IPS DF 4.7 (cell line): Measurements from ENCODE around the gene RASL11A.
"Not testable (repeated sequence)": the region's sequence is repeated elsewhere in the genome, so short reads cannot be mapped to it uniquely, and the experiment has no call there.

Experiments
- DNase-seq: peaks from one replicate; pipeline ENCODE4 v3.0.0-alpha.2; 2013; ENCODE audit warnings: low spot score; ENCODE audit errors: extremely low read depth

Gene RASL11A

DNA sequence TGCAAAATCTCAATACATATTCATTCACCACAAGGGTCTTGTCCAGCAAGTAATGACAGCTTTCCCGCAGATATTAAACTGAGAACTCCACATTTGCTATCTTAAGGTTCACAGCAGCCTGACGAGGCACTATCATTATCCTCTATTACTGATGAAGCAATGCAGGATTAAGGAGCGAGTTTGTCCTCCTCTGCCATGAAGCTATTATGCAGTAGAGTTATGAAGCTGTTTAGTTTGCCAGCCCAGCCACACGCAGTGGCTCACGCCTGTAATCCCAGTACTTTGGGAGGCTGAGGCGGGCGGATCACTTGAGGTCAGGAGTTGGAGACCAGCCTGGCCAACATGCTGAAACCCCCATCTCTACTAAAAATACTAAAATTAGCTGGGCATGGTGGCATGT, 29.8 kb downstream of the RASL11A start:
- not testable (repeated sequence) for DNase-seq

DNA sequence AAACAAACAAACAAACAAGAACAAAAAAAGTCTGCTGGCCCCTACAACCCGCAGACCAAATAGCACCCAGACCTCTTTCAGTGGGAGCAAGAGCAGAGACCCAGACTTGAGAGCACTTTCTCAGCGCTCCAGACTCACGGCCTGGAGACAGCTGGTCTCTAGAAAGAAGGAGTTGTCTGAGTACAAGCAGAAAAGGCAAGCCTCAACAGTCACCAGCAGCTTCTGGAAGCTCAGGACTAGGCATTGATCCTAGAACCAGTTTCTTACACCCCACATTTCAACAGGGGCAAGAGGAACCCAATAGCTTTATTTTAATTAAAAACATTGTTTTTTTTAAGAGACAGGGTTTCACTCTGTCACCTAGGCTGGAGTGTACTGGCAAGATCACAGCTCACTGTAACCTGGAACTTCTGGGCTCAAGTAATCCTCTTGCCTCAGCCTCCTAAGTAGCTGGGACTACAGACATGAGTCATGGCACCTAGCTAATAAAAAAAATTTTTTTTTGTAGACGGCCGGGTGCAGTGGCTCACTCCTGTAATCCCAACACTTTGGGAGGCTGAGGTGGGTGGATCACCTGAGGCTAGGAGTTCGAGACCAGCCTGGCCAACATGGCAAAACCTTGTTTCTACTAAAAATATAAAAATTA, 30.4 kb downstream of the RASL11A start:
- no peak for DNase-seq

DNA sequence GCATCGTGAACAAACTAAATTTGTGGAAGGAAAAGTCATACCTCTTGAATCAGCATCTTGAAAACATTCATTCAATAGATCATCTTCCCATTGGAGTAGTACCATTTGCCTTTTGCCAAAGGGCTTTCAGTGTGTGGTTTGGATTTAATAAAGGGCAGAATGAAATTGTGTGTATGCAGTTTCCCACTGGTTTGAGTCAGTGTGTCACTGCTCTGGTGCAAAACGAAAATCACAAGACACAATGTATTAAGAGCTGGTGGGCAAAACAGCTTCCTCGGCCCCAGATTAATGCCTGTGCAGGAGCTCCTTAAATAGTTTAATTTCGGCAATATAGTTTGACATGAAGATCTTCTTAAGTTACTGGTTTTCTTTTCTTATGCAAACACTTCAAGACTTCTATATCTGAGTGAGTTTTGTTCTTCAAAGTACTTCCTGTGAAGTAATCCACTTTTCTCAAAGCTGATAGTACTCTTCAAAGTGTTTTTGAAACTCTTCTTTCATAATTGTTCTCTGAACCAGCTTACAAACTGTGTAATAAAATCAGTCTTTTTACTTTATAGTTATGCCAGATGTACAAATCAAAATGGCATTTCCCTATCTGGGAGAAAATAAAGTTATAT, 32.1 kb downstream of the RASL11A start:
- no peak for DNase-seq

DNA sequence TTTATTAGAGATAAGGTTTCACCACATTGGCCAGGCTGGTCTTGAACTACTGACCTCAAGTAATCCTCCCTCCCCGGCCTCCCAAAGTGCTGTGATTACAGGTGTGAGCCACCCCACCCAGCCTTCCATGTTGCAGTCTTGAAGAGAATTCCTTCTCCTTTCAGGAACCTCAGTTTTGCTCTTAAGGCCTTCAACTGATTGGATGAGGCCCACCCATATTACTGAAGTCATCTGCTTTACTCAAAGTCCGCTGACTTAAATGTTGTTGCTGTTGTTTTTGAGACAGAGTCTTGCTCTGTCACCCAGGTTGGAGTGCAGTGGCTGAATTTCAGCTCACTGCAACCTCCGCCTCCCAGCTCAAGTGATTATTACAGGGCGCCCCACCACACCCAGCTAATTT, 33.5 kb downstream of the RASL11A start:
- no peak for DNase-seq

DNA sequence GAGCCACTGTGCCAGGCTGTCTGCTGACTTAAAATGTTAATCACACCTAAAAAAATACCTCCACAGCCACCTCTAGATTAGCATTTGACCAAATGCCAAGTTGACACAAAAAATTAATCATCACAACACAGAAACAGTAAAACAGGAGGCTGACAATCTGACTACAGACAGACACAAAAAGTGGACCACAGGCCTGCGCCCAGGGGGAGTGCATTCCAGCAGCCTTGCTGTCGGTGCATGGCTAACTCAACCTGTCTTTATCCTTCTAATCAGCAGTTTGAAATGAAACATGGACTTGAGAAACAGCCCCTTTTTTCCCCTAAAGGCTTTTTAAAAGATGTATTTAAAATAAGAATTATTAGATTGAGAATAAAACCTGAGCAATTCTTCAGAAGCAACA, 34.0 kb downstream of the RASL11A start:
- no peak for DNase-seq

DNA sequence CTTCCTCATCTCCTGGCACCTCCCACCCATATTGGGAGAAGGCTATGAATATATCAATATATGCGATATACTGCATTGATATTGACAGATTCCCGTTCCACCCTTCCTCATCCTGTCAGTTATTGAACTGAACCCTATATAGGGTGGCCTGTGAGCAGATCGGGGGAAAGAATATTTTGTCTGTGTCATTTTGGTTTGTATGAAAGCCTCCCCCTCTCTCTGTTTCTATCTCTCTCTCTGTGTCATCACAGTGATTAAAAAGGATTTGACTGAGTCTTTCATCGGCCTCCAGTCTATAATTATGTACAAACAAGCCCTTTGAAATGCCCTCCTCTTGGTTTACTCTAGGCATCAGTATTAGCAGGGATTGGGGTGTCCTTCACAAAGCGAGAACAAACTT, 35.7 kb downstream of the RASL11A start:
- DNase-seq: no peak

DNA sequence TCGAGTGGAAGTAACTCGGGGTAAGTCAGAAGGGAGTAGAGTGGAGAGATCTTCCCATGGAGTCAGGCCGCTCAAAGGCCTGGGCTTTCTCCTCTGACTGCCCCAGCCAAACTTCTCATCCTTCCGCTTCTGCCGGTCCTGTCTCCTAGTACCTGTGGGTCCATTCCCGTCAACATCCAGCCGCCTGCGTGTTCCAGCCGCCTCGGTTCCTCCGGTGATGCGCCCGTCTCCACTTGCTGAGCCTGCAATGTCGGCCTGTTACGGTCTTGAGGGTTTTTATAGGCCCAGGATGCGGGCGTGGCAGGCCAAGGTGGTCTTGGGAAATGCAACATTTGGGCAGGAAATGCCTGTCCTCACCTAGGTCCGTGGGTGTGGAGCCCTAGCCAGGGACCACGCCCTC, 38.3 kb downstream of the RASL11A start:
- DNase-seq: no peak

DNA sequence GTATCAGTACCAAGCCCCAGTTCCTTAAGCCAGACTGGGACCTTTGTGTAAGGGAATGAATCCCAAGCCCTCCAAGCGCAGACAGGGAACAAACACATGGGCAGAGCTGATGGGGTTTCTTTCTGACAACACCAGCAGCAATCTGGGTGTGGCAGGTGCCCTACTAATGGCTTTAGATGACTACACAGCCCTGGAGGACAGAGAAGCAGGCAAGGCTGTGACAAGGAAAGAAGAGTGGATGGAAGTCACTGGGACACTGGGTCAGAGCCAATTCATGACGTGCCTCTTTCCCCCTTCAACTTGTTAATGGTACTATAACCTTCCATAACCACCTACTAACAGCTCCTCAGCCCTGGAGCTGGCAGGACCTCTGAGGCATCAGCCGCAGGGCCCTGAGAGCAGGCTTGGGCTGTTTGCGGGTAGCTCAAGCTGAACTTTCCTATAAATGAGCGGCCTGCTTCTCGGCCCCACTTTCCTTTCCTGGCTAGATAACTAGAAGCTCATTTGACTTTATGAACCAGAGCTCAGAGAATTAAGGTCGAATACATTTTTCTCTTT, 38.9 kb downstream of the RASL11A start:
- no peak for DNase-seq

DNA sequence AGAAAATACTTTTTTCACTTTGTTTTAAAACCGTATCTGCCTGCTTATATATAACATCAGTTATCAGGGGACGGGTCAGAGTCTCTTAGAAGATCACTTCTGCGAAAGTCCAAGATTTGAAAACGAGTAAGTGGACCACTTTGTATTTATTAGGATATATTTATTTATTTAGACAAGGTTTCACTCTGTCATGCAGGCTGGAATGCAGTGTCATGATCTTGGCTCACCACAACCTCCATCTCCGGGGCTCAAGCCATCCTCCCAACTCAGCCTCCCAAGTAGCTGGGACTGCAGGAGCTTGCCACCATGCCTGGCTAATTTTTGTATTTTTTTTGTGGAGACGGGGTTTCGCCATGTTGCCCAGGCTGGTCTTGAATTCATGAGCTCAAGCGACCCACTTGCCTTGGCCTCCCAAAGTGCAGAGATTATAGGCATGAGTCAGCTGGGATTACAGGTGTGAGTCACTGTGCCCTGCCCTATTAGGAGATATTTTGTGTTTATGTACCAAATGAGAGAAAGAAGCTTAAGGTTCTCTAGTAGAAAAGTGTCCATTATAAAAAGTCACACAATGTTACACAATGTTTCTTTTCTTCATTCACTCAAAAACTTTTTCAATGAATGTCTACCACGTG, 39.5 kb downstream of the RASL11A start:
- DNase-seq: no peak

DNA sequence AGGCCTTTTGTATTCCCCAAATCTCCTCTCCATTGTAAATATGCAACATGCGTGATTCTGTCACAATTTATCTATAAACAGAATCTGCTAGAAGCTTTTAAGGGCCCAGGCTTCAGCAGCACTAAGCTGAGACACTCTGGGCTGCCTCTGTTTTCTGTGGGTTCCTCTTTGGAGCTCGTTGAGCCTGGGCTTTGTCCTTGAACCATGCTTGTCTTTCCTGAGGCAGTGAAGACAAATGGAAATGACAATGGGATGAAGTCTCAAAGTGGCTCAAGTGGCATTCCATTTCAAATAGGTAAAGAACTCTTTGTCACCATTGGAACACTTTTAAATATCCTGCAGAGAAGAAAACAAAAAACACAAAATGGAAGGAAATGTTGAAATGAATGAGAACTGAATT, 40.3 kb downstream of the RASL11A start:
- DNase-seq: no peak

DNA sequence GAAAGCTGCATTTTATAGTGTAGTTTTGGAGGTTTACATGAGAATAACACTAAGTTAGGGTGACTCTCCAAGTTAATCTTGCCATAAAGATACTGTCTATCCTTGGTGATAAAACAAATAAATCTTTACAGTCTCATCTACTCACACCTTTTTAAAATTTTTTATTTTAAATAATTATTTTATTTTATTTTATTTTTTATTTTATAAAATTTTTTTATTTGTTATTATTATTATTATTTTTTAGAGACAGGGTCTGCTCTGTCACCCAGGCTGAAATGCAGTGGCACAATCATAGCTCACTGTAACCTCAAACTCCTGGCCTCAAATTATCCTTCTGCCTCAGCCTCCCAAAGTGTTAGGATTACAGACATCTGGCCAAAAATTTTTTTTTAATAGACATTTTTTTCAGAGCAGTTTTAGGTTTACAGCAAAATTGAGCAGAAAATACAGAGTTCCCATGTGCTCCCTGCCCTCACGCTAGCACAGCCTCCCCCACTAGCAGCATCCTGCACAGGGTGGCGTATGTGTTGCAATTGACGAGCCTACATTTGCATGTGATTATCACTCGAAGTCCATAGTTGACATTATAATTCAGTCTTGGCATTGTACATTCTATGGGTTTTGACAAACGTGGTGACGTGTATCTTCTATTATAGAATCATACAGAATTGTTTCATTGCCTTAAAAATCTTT, 41.0 kb downstream of the RASL11A start:
- no peak for DNase-seq

DNA sequence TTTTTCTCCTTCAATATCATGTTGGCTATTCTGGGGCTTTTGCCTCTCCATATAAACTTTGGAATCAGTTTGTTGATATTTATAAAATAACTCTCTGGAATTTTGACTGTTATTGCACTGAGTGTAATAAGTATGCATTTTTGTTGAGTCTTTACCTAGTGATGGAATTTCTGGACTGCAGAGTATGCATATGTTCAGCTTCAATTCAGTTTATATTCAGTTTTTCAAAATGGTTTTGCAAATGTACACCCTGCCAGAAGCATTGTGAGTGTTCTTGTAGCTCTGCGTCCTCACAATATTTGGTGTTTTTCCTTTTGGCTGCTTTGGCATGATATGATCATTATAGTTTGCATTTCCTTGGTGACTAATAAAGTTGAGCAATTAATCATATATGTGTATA, 43.1 kb downstream of the RASL11A start:
- no peak for DNase-seq

DNA sequence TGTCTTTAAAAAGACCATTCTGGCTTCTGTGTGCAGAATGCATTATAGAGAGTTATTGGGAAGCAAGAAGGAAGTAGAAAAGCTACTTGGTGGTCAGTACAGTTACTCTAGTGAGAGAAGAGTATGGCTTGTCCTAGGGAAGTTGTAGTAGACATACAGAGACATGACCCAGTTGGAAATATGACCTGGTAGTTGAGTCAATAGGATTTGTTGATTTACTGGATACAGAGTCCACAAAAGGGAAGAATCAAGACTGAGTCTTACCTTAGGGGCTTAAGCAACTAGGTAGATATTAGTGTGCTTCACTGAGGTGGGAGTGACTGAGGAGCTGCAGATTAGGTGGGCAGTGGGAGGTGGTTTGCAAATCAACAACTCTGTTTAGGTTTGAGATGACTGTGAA, 48.8 kb downstream of the RASL11A start:
- no peak for DNase-seq

DNA sequence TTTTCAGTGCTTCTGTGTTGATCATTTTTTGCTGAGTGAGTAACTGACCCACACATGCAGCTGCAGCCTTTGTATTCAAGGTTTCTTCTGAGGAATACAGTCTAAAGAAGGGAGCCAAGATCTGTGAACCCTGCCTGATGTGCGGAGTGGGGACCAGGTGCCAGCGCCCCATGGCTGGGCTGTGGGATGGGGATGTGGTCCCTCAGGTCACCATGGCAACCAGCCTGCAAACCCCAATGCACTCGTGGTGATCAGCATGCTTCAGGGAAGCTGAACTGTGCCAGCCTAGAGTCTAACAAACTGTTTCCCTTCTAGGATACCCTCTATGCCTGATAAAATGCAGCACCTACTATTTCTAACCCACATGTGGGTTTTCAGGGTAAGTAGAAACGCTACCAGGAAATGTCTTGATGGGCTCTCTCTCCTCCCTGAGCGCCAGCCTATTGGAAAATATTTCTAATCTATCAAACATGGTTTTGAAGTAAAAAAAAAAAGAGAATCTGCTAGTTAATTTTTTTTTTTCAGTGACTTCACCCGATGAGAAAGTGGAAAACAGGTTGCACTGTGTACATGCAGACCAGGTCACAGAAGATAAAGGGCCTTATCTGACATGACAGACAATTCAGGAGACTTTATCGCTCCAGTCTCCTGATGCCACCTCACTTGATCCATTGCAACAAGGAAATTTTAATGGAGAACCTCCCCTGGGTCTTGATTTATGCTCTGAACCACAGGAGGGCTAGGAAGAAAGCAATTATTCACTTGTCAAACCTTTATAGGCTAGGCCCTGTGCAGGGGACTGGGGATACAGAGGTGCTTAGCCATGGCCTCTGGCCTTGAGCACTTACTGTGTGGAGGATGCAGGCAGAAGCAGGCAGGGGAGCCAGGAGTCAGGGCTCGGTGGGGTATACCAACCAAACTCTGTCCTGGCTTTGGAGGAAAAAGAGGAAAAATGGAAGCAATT, 51.1 kb downstream of the RASL11A start:
- DNase-seq: no peak

DNA sequence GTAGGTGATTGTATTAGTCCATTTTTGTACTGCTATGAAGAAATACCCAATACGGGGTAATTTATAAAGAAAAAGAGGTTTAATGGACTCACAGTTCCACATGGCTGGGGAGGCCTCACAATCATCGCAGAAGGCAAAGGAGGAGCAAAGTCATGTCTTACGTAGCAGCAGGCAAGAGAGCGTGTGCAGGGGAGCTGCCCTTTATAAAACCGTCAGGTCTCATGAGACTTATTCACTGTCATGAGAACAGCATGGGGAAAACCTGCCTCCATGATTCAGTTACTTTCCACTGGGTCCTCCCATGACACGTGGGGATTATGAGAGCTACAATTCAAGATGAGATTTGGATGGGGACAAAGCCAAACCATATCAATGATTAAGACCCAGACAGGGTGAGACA, 51.8 kb downstream of the RASL11A start:
- DNase-seq: not testable (repeated sequence)
